GM12878 (cell line): ENCODE measurements around the gene PARP15. TPM values are rescaled to one million over a fixed set of nuclear protein-coding genes. Genes with fewer than 3 reads are reported as not detected.
A peak's percentile ranks its signal among the peaks of the same experiment; 100 is the strongest.

ENCODE experiments used
- BCL11A ChIP-seq: IDR thresholded peaks from 2 replicates; pipeline ENCODE4 v1.6.1; 2011; ENCODE audit warnings: low read depth, low read length
- BMI1 ChIP-seq: fragments of 450-650 bp; IDR thresholded peaks from 2 replicates; pipeline ENCODE4 v1.6.1; 2016; ENCODE audit warnings: mild to moderate bottlenecking, moderate library complexity, borderline replicate concordance
- CBX5 ChIP-seq: sonication (generic); IDR thresholded peaks from 2 replicates; pipeline ENCODE4 v1.6.1; 2016; ENCODE audit warnings: low read depth, moderate library complexity, mild to moderate bottlenecking, inconsistent platforms
- CHD2 ChIP-seq: IDR thresholded peaks from 2 replicates; pipeline ENCODE4 v1.6.1; 2011; ENCODE audit warnings: low read depth, low read length, improper control_type of control experiment, borderline replicate concordance
- CREB1 ChIP-seq: IDR thresholded peaks from 2 replicates; pipeline ENCODE4 v1.6.1; 2012; ENCODE audit warnings: low read depth, mild to moderate bottlenecking, inconsistent platforms
- EED ChIP-seq: sonication (generic); IDR thresholded peaks from 2 replicates; pipeline ENCODE4 v1.6.1; 2016; ENCODE audit warnings: antibody characterized with exemption, low read depth
- HCFC1 ChIP-seq: fragments of 150-350 bp; IDR thresholded peaks from 2 replicates; pipeline ENCODE4 v1.6.1; 2014; ENCODE audit warnings: low read length
- HDAC6 ChIP-seq: fragments of 200-600 bp; sonication (generic); IDR thresholded peaks from one replicate; pipeline ENCODE4 v1.8.0; 2017; ENCODE audit warnings: antibody characterized with exemption; ENCODE audit not compliant: unreplicated experiment
- IRF4 ChIP-seq: IDR thresholded peaks from 2 replicates; pipeline ENCODE4 v1.6.1; 2011; ENCODE audit warnings: low read depth, low read length
- KAT2A ChIP-seq: conservative IDR thresholded peaks from 2 replicates; pipeline ENCODE4 v1.6.1; 2011; ENCODE audit warnings: low read depth, low read length; ENCODE audit not compliant: control insufficient read depth
- MLLT1 ChIP-seq: fragments of 450-650 bp; IDR thresholded peaks from 2 replicates; pipeline ENCODE4 v1.6.1; 2016; ENCODE audit warnings: mild to moderate bottlenecking
- MTA3 ChIP-seq: IDR thresholded peaks from 2 replicates; pipeline ENCODE4 v1.6.1; 2012; ENCODE audit warnings: low read length, inconsistent platforms, borderline replicate concordance
- MYB ChIP-seq: fragments of 150-350 bp; IDR thresholded peaks from 2 replicates; pipeline ENCODE4 v1.6.1; 2014; ENCODE audit warnings: mild to moderate bottlenecking, low read depth, low read length, borderline replicate concordance
- NBN ChIP-seq: fragments of 450-650 bp; IDR thresholded peaks from 2 replicates; pipeline ENCODE4 v1.6.1; 2016
- NR2C2 ChIP-seq: IDR thresholded peaks from 2 replicates; pipeline ENCODE4 v1.6.1; 2011; ENCODE audit warnings: borderline replicate concordance, low read depth; ENCODE audit not compliant: control insufficient read depth, insufficient read length
- PAX8 ChIP-seq: fragments of 450-650 bp; IDR thresholded peaks from 2 replicates; pipeline ENCODE4 v1.6.1; 2017; ENCODE audit warnings: mild to moderate bottlenecking, moderate library complexity
- POLR2AphosphoS2 ChIP-seq: IDR thresholded peaks from 2 replicates; pipeline ENCODE4 v1.6.1; 2011; ENCODE audit warnings: low read depth, mild to moderate bottlenecking, low read length, improper control_type of control experiment, moderate library complexity
- RBBP5 ChIP-seq: fragments of 200-600 bp; sonication (generic); conservative IDR thresholded peaks from 2 replicates; pipeline ENCODE4 v1.6.1; 2016
- RELA ChIP-seq: fragments of 450-650 bp; IDR thresholded peaks from 2 replicates; pipeline ENCODE4 v1.8.0; 2014; ENCODE audit warnings: borderline replicate concordance; ENCODE audit not compliant: partially characterized antibody
- RELB ChIP-seq: fragments of 450-650 bp; IDR thresholded peaks from 2 replicates; pipeline ENCODE4 v1.6.1; 2017; ENCODE audit warnings: low read depth, mild to moderate bottlenecking, moderate library complexity
- SRF ChIP-seq, 2 experiments: IDR thresholded peaks; 2 replicates each; pipeline ENCODE4 v1.6.1; 2011; ENCODE audit warnings: low read depth in 2 of 2, low read length in 2 of 2, mild to moderate bottlenecking in 1 of 2, moderate library complexity in 1 of 2
- TARDBP ChIP-seq: IDR thresholded peaks from 2 replicates; pipeline ENCODE4 v1.6.1; 2016; ENCODE audit warnings: borderline replicate concordance
- TCF3 ChIP-seq: IDR thresholded peaks from 2 replicates; pipeline ENCODE4 v1.6.1; 2012; ENCODE audit warnings: low read depth, mild to moderate bottlenecking, low read length, borderline replicate concordance; ENCODE audit not compliant: insufficient read depth
- ZBED1 ChIP-seq: IDR thresholded peaks from 2 replicates; pipeline ENCODE4 v1.6.1; 2016; ENCODE audit warnings: borderline replicate concordance
- ZNF207 ChIP-seq: fragments of 450-650 bp; IDR thresholded peaks from 2 replicates; pipeline ENCODE4 v1.6.1; 2014; ENCODE audit warnings: antibody characterized with exemption, mild to moderate bottlenecking, borderline replicate concordance
- polyA plus RNA-seq, 11 experiments: library from polyadenylated mRNA; depleted of rRNA in 4 of 11; unstranded in 6 of 11; stranded (reverse) in 5 of 11; fragments of >200 nt; fragmentation: Nextera tagmentation in 4 of 11; fragmentation: Illumina TruSeq in 1 of 11; extraction: Ambion mirVana in 4 of 11; extraction: Trizol in 1 of 11; gene quantifications; 1 replicate in 1 of 11; 2 replicates in 10 of 11; pipeline versions ENCODE4 v1.2.1 to v1.2.3, GENCODE V29; 2011 to 2016; ENCODE audit warnings: inconsistent platforms in 2 of 11, missing spikeins in 2 of 11, low read depth in 1 of 11
- total RNA-seq, 4 experiments: library from RNA; depleted of rRNA in 3 of 4; stranded (reverse); fragments of >200 nt in 3 of 4; fragmentation: Illumina TruSeq in 1 of 4; extraction: Trizol in 1 of 4; gene quantifications; 2 replicates each; pipeline versions ENCODE4 v1.2.1 to v1.2.3, GENCODE V29; 2013 to 2021
- TF ChIP-seq, protein P1 (sequence below): IDR thresholded peaks from 2 replicates; pipeline ENCODE4 v1.6.1; 2011; ENCODE audit warnings: low read depth, mild to moderate bottlenecking, low read length, moderate library complexity, borderline replicate concordance; ENCODE audit errors: extremely low read depth
- TF ChIP-seq, protein P2 (sequence below): fragments of 450-650 bp; IDR thresholded peaks from 2 replicates; pipeline ENCODE4 v1.6.1; 2017; ENCODE audit warnings: mild to moderate bottlenecking, moderate library complexity

The PARP15 gene
- total and polyA plus RNA-seq, 10 of the 15 experiments (the other 5 are each of a cell fraction or from before 2014, with no cell fraction given): 9.0 to 234 (median 36.3) TPM

DNA sequence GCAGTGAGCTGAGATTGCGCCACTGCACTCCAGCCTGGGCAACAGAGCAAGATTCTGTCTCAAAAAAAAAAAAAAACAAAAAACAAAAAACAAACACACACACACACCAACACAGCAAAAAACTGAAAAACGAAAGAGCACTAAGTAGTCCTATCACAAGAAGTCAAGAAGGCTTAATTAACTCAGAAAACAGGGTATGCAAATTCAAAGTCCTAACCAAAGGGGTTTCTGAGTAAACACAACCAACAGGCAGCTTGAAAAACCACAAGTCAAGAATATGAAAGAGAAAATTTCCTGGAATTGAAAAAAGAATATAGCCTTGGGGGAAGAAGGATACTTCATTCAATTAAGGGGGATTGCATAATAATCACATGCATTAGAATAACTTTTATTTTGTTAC, 65.5 kb downstream of the PARP15 start (continued):
- TF ChIP-seq ZBED1 (no peak), BCL11A (0 out of 2 replicates have a peak, but pooled peaks have one; percentile 14), PAX8 (no peak), POLR2AphosphoS2 (no peak), RBBP5 (no peak), ZNF207 (no peak), HCFC1 (no peak), MTA3 (no peak), CHD2 (no peak), HDAC6 (no peak), IRF4 (no peak), NR2C2 (no peak), MLLT1 (peak; percentile 84), EED (no peak), SRF (IDR thresholded peaks at IDR 0.05; ENCODE audit: low read depth in 2 of 2, low read length in 2 of 2) (no peak), CBX5 (no peak), RELA (no peak), CREB1 (no peak), RELB (0 out of 2 replicates have a peak, but pooled peaks have one; percentile 63), MYB (no peak), BMI1 (no peak), KAT2A (no peak), TARDBP (no peak), NBN (peak; percentile 90), TCF3 (no peak)
- TF ChIP-seq, protein P1, sequence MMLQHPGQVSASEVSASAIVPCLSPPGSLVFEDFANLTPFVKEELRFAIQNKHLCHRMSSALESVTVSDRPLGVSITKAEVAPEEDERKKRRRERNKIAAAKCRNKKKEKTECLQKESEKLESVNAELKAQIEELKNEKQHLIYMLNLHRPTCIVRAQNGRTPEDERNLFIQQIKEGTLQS: no peak
- TF ChIP-seq, protein P2, sequence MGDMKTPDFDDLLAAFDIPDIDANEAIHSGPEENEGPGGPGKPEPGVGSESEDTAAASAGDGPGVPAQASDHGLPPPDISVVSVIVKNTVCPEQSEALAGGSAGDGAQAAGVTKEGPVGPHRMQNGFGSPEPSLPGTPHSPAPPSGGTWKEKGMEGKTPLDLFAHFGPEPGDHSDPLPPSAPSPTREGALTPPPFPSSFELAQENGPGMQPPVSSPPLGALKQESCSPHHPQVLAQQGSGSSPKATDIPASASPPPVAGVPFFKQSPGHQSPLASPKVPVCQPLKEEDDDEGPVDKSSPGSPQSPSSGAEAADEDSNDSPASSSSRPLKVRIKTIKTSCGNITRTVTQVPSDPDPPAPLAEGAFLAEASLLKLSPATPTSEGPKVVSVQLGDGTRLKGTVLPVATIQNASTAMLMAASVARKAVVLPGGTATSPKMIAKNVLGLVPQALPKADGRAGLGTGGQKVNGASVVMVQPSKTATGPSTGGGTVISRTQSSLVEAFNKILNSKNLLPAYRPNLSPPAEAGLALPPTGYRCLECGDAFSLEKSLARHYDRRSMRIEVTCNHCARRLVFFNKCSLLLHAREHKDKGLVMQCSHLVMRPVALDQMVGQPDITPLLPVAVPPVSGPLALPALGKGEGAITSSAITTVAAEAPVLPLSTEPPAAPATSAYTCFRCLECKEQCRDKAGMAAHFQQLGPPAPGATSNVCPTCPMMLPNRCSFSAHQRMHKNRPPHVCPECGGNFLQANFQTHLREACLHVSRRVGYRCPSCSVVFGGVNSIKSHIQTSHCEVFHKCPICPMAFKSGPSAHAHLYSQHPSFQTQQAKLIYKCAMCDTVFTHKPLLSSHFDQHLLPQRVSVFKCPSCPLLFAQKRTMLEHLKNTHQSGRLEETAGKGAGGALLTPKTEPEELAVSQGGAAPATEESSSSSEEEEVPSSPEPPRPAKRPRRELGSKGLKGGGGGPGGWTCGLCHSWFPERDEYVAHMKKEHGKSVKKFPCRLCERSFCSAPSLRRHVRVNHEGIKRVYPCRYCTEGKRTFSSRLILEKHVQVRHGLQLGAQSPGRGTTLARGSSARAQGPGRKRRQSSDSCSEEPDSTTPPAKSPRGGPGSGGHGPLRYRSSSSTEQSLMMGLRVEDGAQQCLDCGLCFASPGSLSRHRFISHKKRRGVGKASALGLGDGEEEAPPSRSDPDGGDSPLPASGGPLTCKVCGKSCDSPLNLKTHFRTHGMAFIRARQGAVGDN: no peak
